ENCODE measurements around the gene PEX26. TPM values are rescaled to one million over a fixed set of nuclear protein-coding genes. Genes with fewer than 3 reads are reported as not detected.
"Not testable (repeated sequence)": the region's sequence is repeated elsewhere in the genome, so short reads cannot be mapped to it uniquely, and the experiment has no call there.

PEX26 gene
- total RNA-seq, 1 donor = 21.6 TPM

GRCh38 chr22:18048041-18048440, 29.7 kb upstream of the PEX26 start:
- no peak for DNase-seq (ENCODE audit: low read depth)
- peak overlapping the region; percentile 3 for H3K4me3 ChIP-seq (ENCODE audit: low read depth, low read length)
- no peak for TF ChIP-seq CTCF (IDR thresholded peaks at IDR 0.05; ENCODE audit: insufficient read depth, low read depth, low read length)

GRCh38 chr22:18048441-18048898, 29.3 kb upstream of the PEX26 start:
- peak; percentile 94 for DNase-seq (ENCODE audit: low read depth)
- H3K4me3 ChIP-seq (ENCODE audit: low read depth, low read length) = peak overlapping the region; percentile 3
- no peak for TF ChIP-seq CTCF (IDR thresholded peaks at IDR 0.05; ENCODE audit: insufficient read depth, low read depth, low read length)

- no peak for DNase-seq (ENCODE audit: low read depth)
- TF ChIP-seq CTCF (IDR thresholded peaks at IDR 0.05; ENCODE audit: insufficient read depth, low read depth, low read length) = no peak
- H3K4me3 ChIP-seq (ENCODE audit: low read depth, low read length) = no peak overlapping the region
Observed at GRCh38 chr22:18050065-18050464, 27.7 kb upstream of the PEX26 start.

GRCh38 chr22:18051113-18051512, 26.7 kb upstream of the PEX26 start:
- H3K4me3 ChIP-seq (ENCODE audit: low read depth, low read length); DNase-seq (ENCODE audit: low read depth): not testable (repeated sequence)

- not testable (repeated sequence) for DNase-seq (ENCODE audit: low read depth); H3K4me3 ChIP-seq (ENCODE audit: low read depth, low read length)
Observed at GRCh38 chr22:18053216-18053946, 24.4 kb upstream of the PEX26 start.

GRCh38 chr22:18055619-18056160, 22.1 kb upstream of the PEX26 start:
- no peak for TF ChIP-seq CTCF (IDR thresholded peaks at IDR 0.05; ENCODE audit: insufficient read depth, low read depth, low read length)

GRCh38 chr22:18056161-18056666, 21.6 kb upstream of the PEX26 start:
- H3K4me3 ChIP-seq (ENCODE audit: low read depth, low read length) = no peak overlapping the region
- no peak for TF ChIP-seq CTCF (IDR thresholded peaks at IDR 0.05; ENCODE audit: insufficient read depth, low read depth, low read length)

More at GRCh38 chr22:18055619-18056160, 22.1 kb upstream of the PEX26 start:
- no peak overlapping the region for H3K4me3 ChIP-seq (ENCODE audit: low read depth, low read length)
- DNase-seq (ENCODE audit: low read depth) = no peak

More at GRCh38 chr22:18056161-18056666, 21.6 kb upstream of the PEX26 start:
- DNase-seq (ENCODE audit: low read depth) = peak; percentile 70
